GM12891 (cell line): Measurements from ENCODE around the gene ZBTB12.

ENCODE experiments used
- PAX5 ChIP-seq: IDR thresholded peaks from 2 replicates; pipeline ENCODE4 v1.6.1; 2011; ENCODE audit warnings: low read length, moderate library complexity, mild to moderate bottlenecking; ENCODE audit not compliant: insufficient read depth, severe bottlenecking
- POLR2A ChIP-seq: IDR thresholded peaks from 2 replicates; pipeline ENCODE4 v1.6.1; 2011; ENCODE audit warnings: low read depth, low read length, control low read depth
- POLR2AphosphoS5 ChIP-seq: IDR thresholded peaks from 2 replicates; pipeline ENCODE4 v1.6.1; 2011; ENCODE audit warnings: low read depth, low read length, control low read depth
- SPI1 ChIP-seq: IDR thresholded peaks from 2 replicates; pipeline ENCODE4 v1.6.1; 2011; ENCODE audit warnings: low read depth, low read length, control low read depth
- TAF1 ChIP-seq: IDR thresholded peaks from 2 replicates; pipeline ENCODE4 v1.6.1; 2011; ENCODE audit warnings: low read depth, low read length, control low read depth

DNA sequence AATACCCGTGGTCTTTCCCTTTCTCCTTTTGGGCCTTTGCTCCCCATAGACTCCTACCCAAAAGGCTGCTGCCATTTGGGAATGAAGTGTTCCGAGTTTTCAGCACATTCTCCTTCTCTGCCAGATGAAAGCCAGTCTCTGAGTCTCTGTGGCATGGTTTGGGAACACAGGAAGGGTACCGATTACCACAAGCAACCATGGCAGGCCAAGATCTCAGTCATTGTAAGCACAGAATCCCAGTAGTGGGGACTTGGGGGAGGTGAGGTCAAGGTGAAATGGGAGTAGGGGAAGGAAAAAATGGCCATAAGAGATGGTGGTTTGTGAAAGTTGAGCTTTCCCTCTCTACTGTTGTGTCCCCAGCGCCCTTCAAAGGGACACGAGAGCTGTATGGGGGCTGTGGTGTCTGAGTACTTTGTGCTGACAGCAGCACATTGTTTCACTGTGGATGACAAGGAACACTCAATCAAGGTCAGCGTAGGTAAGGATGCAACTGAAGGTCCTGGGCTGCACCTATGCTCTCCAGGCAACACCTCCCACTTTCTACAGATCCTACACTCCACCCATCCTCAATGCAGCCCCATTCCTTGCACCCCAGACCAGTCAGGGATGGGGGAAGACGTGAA is 48.2 kb upstream of the ZBTB12 start:
- TF ChIP-seq POLR2A (no peak), POLR2AphosphoS5 (no peak), TAF1 (no peak), SPI1 (no peak), PAX5 (no peak)
